HG03280 (cell line): ENCODE measurements around the gene ACTN4.

ENCODE experiments used
- ATAC-seq: cut with Tn5 transposase; IDR thresholded peaks from one replicate; pipeline ENCODE4 v1.9.1; 2021; ENCODE audit warnings: mild to moderate bottlenecking, moderate library complexity; ENCODE audit not compliant: unreplicated experiment

The ACTN4 gene

DNA sequence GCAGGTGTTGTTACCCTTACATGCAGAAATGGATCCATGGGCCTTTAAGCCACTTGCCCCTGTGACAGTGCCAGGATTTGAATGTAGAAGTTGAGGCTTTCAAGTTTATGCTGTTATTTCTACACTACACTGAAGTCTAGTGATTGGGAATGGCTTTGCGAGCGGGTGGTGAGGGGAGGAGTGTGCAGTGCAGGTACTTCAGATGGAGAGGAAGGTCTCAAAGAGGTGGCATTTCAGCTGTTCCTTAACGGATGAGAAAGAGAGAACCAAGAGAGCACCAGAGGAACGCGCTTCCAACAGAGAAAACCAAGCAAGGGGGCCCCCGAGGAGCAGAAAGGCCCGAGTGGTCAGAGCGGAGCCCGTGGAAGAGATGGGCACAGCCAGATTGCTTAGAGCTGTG lies 13.3 kb downstream of the ACTN4 start:
- no peak for ATAC-seq

DNA sequence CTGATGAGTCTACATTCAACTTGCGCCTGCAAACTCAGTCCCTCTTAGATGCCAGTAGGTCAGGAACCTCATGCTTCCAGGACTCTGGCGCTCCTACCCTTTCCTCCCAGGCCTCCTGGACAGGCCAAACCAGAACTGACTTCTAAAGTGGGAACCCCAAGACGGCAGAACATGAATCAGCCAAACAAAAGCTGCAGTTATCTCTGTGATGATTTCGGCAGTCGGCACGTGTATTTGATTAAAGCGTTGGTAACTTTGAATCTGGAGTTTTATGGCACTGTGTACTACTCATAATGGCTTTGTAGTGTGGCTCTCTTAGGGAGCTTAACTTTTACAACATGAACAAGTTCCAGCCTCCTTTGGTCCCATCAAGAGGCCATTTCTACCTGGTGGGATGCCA lies 13.7 kb downstream of the ACTN4 start:
- no peak for ATAC-seq

DNA sequence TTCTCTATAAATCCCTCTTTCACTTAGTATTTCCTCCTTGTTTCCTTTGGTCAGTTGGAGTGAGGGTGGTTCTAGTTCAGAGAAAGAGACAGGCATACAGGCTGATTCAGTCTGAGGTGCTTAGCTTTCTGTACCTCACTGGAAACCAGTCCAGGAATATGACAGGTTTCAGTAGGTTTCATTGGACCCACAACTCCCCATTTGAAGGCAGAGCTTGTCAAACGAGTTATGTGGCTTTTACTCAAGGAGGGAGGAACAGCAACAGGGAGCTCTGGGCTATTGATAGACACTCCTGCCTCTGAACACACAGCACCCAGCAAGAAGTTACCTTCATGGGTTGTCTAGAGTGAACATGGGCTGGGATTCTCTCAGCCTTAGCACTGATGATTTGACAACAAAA lies 14.5 kb downstream of the ACTN4 start:
- ATAC-seq: no peak

GRCh38 chr19:38662537-38663155 lies 15.2 kb downstream of the ACTN4 start:
- no peak for ATAC-seq

GRCh38 chr19:38663156-38663651 lies 15.8 kb downstream of the ACTN4 start:
- no peak for ATAC-seq

GRCh38 chr19:38663957-38664502 lies 16.6 kb downstream of the ACTN4 start:
- no peak for ATAC-seq

DNA sequence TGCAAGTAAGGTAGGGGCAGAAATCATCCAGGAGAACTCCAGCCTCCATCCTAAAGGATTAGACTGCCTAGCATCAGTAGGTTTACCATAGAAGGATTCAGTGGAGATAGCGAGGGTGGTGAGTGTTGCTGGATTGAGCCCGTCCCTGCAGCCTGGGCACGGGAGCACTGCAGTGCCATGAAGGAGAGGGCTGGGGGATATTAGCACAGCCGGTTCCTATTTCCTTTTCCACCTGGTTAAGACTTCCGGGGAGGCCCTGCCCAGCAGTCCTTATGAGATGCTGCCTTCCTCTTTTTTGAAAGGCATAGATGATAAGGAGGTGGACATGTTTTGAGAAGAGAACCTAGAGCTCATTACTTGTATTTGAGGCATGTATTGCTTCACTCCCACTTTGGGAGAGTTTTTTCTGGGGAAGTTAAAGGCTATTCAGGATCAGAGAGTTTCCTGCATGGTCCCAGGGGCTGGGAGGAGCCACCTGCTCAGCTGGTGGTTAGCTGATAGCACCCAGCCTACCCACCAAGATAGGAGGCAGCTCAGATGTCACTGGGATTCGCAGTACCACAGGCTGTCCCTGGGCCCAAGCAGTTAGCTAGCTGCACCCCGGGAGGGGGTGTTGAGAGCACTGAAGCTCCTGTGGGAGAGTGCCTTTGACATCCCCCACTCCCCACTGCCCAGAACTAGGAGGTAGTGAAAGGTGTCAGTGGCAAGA lies 17.2 kb downstream of the ACTN4 start:
- ATAC-seq: no peak

DNA sequence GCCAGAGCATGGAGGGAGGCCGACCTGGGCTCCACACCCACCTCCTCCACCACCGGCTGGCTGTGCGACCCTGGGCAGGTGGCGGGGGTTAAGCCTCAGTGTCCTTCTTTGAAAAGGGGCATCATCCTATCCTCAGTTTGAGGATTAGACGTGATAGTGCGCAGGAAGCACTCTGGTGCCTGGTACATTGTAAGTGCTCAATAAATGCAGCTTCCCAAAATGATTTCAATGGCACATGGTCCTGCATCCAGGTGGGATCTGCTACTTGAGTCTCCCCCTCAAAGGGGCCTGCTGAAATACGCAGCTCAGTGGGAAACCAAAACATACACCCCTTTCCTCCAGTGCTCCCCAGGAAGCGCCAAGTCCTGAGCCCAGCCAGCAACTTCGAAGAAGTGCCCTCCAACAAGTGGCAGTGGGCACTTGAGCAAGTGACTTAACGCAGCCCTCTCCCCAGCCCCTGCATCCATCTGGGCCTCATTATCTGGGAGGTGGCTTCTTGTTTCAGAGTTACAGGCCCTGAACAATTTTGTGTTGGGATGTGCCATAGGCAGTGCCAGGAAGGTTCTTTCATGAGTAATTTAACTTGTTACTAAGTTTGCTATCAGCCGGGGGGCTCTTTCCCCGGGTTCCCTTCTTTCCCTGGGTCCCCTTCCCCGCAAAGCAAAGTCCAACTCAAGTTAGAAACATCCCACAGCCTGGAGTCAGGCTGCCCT lies 17.9 kb downstream of the ACTN4 start:
- no peak for ATAC-seq

GRCh38 chr19:38665950-38666662 lies 18.7 kb downstream of the ACTN4 start:
- ATAC-seq: no peak

DNA sequence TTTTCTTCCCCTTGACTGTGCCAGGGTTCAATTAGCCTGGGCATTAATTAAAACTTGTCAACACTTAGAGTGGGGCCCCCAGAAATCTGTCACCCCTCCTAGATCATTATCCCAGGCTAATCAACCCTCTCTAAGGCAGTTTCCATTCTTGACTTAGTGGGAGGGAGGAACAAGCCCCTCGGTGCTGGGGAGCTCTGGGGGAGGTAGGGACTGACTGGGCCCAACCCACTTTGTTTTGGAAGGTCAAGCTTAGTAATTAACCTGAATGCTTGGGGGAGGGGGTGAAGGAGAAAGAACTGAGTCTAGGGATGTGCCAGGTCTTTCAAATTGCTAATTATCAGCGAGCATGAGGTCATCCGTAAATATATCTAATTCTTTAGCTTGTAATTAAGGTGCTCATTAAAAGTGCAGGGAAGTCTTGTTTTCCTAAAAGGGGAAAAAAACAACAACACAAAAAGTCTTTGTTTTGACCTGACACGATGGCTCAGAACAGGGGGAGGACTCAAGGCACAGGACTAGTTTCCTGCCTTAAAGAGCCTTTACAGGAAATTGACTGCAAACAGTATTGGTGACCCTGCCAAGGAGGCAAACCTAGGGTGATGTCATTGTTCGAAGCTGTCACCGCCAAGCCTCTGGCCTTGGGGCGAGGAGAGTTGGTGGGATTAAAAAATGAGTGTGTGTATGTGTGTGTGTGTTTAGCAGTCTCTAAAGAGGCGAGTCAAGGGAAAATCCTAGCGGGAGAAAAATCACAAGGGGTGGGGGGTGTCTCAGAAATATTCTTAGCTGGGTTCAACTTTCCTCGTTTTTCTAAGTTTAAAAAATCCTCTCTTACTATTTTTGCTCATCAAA lies 19.4 kb downstream of the ACTN4 start:
- ATAC-seq: no peak

DNA sequence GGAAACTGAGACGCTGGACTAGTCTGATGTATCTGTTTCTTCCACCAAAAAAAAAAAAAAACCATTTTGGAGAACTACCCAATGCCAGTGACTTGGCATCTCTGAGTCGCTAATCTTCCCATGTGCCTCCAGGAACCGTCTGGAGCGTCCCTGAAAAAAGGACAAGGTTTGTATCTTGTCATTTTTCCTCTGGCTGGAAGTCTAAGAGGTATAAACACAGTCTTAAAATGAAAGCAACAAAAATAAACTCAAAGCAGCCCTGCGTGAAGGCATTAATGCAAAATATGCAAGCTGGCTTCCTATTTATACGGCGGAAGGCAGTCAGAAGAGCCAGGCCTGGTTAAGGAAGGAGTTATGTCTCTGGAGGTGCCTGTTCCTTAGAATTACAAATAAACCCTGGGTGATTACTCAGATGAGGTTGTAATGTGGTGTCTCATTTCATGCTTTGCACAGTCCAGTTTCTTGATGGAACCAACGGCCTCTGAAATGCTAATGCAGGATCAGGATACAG lies 20.3 kb downstream of the ACTN4 start:
- no peak for ATAC-seq

DNA sequence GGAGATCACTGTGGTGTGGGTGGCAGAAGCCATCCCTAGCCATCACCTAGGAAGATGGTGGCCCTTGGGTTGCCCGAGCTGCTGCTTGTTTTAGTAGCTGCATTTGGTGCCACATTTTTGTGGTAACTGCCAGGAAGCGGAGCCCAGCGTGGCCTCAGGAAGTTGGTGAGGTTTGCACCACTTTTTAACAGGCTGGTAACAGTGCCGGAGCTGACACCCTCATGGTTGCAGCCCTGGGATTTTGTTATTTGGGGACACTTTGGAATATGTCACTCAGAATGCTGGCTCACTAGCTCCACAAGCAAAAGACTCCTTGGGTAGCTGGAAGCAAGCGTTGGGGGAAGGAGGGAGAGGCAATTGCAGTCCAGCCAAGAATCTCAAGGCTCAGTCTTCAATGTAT lies 22.1 kb downstream of the ACTN4 start:
- ATAC-seq: no peak

DNA sequence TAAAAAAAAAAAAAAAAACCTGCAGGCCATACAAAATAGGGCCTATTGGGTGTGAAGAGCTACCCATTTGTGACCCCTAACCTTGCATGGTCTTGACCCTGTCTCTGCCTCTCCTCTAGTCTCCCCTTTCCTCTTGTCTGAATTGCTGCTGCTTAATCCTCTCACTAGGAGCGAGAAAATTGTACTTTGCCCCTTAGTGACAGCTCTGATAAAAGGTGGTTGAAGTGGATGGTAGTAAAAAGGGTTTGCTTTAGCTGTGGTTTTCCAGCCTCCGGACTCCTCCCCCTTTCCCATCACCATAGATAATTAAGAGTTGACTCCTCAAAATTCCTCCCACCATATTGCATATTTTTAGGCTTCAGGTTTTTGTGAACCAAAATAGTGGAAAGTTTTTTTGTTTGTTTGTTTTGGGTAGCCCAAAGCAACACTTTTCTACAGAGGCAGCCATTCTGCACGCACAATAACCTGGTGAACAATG lies 23.5 kb downstream of the ACTN4 start:
- ATAC-seq: no peak

DNA sequence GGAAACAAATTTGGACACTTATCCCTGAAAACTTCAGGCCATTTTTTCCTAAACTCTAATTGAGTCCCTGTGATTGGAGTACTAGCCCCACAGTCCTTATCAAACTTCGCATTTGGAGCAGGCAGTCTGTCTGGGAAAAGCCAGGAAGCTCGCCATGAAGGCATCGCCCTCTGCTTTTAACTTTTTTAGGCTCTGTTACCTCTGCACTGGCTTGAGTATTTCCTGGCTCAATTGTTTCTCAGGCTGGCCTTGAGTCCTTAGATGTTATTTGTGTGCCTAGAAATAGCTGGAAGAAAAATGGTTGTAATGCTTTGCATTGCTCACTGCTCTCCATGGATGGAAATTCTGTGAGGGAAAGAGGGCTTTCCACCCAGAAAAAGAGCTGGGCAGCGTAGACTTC lies 24.2 kb downstream of the ACTN4 start:
- ATAC-seq: no peak

DNA sequence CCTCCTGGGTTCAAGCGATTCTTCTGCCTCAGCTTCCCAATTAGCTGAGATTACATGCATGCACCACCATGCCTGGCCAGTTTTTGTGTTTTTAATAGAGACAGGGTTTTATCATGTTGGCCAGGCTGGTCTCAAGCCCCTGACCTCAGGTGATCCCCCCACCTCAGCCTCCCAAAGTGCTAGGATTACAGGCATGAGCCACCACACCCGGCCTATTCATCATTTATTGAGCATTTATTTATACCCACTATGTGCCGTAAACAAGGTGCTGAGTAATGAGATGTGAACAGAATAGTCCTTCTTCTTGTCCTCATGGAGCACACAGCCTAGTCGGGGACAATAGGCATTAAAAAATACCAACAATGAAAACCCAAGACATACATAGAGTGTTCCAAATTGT lies 25.6 kb downstream of the ACTN4 start:
- ATAC-seq: no peak

DNA sequence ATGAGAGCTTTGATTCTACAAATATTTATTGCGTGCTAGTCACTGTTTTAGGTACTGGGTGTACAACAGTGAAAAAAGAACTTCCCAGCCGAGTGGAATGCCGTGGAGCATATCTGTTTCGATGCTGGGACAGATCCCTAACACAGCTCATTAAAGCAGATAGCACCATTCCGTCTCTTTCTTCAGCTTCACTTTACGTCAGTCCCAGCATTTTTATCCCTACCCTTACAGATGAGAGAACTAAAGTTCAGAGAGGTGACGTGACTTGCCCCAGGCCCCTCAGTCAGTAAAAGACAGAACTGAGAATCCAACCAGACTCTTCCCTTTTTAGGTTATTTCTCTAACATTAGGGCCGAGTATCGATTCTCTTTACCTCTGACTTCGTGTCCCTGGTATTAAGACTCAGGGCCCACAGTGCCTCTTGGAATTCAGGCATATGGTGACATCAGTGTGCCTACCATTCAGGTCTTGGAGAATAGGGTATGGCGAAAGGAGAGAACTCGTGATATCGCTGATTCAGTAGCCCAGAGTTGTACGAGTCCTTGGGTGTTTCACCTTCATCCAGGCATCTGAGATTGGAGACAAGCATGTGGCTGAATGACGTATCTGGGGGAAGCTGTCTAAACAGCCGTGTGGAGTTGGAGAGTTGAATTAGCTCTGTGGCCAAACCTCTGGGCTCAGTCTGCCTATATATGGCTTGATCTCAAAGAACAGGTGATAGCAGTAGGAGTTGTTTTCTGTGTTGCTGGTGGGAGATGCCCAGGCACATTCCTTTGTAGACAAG lies 27.1 kb downstream of the ACTN4 start:
- no peak for ATAC-seq

DNA sequence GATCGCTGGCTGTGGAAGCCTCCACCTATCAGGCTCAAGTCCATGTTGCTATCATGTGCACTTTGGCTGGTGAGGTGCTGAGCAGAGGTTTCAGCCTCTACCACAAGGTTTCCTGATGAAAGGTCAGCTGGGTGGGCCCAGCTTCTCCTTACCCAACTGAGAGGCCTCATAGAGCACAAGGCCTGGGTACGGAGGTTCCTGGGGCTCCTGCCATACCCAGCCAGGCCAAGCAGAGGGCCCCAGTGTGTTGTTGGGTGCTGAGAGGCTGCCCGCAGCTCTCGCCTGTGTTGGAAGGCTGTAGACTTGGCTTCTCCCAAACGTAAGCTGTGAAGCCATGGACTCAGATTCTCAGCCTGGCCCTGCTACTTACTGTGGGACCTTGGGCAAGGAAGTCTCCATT lies 28.2 kb downstream of the ACTN4 start:
- no peak for ATAC-seq

GRCh38 chr19:38676023-38676877 lies 28.8 kb downstream of the ACTN4 start:
- no peak for ATAC-seq
